Sciatic nerve (tissue), 2 donors: ENCODE results near the gene COPB1. TPM values are rescaled to one million over a fixed set of nuclear protein-coding genes. Genes with fewer than 3 reads are reported as not detected.

Experiments
- ATAC-seq: fragments of 200-7000 bp; cut with Tn5 transposase; one replicate; pipeline ENCODE4 v1.9.1; 2020; ENCODE audit warnings: mild to moderate bottlenecking, moderate library complexity
- DNase-seq: peaks from one replicate; pipeline ENCODE4 v3.0.0-alpha.2; 2020; ENCODE audit warnings: low spot score
- intact Hi-C: fragments of 100-400 bp; cut with DNase I; formaldehyde crosslinking; loops from one replicate; pipeline ENCODE4 v1.14.2; 2022
- total RNA-seq: library from RNA; stranded (reverse); fragmentation: NEBNext Ultra II Directional; extraction: Animal tissue kit (Norgen Biotek cat#: 25700); gene quantifications from one replicate; pipeline ENCODE4 v1.2.1, GENCODE V29; 2021
- donor health status: DM: no; HTN: no; CAD: no.
- donor health status: DM: no; HTN: no; CAD: no.

COPB1 gene
- total RNA-seq, 1 donor from 2014 or later = 86.6 TPM

DNA sequence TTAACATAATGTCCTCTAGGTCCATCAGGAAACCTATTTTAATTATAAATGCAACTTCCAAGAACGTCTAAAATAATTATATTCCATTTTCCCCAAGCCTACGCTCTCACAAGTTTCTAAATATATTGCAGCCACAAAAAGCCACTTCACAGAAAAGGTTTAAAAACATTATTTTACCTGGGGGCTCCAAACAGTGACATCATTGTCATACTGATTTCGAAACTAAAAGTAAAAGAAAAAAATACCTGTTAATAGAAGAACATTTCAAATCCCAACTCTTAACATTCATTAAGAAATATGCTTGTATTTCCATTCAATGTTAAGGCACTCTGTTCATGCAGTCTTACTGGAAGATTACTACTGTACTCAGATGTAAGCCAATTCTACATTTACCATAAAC, 19.2 kb upstream of the COPB1 start:
- no peak for ATAC-seq
- no peak for DNase-seq
- intact Hi-C loops = no loop called here

DNA sequence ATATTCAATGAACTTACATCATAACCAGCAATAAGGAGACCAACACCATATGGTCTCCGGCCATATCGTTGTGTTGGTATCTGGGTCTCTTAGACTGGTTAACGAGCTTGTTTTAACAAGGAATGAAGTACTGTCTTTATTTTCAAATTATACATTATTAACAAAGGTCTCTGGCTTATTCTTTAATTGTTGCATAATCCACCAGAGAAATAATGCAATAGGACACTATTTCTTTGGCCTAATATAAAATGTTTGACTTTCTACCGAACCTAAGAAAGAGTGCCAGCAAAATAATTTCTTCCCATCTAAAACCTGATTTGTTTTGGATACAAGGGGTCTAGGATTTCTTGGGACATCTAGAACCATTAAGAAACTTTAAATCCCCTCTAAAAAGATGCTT, 14.2 kb upstream of the COPB1 start:
- no peak for ATAC-seq
- no peak for DNase-seq
- intact Hi-C loops = no loop called here

DNA sequence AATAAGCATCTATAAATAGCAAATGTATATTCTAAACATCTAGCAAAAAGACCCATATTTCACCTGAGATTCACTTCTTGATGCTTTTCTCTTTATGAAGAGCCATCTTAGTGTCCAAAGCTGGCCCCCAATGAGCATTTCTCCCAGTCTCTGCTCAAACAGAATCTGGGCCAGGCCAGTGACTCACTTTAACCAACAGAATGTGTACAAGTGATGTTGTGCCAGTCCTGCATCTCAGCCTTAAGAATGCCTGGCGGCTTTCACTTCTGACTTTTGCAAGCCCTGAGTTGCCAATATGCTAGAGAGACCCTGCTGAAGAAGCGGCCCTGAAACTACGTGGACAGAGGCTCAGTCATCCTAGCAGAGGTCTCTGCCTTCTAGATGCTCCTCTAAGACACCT, 6.9 kb upstream of the COPB1 start:
- intact Hi-C loops = no loop called here
- DNase-seq = no peak
- no peak for ATAC-seq

DNA sequence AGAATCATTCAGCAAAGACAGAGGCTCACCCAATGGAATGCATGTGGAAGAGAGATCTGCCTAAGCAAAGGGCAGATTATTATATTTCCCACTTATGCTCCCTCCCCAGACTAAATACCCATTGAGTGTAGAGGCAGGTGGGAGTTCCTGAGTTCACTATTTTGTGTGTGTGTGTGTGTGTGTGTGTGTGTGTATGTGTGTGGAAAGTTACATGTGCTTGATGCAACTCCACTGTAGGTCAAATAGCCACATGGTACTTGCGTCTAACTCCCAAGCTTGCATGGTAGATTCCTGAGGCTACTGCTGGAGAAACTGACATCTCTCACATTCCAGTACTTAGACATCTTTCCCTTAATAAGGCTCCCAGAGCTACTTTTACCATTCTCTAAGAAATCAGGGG, 3.4 kb upstream of the COPB1 start:
- DNase-seq (no peak), ATAC-seq (no peak)
- intact Hi-C loops = no loop called here

DNA sequence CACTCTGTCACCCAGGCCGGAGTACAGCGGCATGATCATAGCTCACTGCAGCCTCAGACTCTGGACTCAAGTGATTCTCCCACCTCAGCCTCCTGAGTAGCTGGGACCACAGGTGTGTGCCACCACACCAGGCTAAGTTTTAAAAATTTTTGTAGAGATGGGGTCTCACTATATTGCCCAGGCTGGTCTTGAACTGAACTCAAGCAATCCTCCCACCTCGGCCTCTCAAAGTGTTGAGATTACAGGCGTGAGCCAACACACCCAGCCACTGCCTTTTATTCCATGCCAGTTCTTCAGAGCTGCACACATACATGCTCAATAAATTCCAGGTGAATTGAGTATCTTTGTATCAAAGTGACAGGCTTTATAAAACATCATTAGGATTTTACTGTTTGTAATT, 2.4 kb upstream of the COPB1 start:
- no peak for ATAC-seq
- DNase-seq = no peak
- intact Hi-C loops = no loop called here

DNA sequence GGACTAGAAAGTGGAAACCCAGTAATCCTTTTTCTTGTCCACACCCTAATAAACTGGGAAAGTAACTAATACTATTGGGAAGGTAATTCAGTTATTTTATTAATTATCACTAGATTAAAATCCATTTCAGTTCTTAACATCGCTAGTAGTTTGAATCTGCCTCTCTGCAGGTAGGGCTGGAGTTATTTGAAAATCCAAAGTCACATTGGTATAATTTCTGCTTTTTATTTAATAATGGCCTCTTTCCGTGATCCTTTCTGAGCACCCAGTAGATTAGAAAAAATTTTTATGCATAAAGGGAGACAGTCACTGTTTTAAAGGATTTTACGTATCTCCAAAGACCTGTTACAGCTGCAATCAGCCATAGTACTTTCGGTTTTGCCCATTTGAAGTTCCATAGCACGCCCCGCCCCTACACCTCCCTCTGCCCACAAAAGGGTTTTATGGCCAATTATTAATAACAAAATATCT, 605 bp upstream of the COPB1 start:
- peak; percentile 82 for ATAC-seq
- no peak for DNase-seq
- intact Hi-C loops = no loop called here

DNA sequence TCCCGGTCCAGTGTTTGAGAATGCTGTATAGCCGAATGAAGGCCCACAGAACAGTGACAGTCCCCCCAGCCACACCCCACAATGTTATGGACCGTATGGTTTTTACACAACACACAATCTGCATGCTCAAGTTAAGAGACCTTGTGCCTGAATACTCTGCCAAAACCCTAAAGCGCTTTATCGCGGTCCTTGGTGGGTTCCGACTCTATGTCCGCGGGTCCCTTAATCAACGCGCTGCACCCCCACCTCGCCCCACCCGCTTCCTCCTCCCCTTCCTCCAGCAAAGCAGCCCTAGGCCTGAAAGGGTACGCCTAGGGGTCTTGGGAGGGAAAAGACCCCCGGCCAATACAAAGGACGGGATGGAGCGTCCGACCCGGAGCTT, 442 bp downstream of the COPB1 start:
- ATAC-seq (peak; percentile 69), DNase-seq (no peak)
- intact Hi-C loops = no loop called here

DNA sequence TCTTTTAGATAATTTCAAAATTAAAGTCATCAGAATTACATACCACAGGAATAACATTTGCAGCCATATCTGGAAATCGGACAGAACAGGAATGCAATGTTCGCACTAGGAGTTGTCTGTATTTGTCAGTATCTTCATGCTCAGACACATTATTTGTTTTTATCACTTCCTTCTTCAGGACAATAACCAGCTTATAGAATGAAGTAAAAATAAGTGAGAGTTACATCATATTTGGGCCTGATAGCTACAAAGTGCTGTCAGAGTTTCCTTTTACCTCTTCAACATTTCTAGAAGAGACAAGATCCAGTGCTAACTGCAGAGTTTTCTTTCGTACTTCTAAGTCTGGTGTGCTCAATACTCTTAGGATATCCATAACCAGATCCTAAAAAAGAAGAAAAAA, 18.9 kb downstream of the COPB1 start:
- DNase-seq (no peak), ATAC-seq (no peak)
- intact Hi-C loops = no loop called here

DNA sequence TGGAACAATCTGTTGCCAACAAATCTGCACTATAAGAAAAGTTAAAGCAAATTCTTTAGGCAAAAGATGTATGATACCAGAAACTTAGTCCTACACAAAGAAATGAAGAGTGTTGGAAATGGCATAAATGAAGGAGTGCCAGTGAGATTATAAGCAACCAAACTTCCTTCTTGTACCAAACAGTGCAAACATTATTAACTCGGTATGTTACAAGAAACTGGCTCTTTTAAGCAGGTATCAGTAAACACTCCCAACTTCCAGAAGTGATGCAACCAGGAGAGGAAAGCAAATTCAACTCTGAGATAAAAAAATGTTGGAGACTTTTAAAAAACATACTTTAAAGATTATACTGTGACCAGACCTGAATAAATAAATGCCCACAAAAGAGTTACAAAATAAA, 28.5 kb downstream of the COPB1 start:
- ATAC-seq (no peak), DNase-seq (no peak)
- intact Hi-C loops = no loop called here

DNA sequence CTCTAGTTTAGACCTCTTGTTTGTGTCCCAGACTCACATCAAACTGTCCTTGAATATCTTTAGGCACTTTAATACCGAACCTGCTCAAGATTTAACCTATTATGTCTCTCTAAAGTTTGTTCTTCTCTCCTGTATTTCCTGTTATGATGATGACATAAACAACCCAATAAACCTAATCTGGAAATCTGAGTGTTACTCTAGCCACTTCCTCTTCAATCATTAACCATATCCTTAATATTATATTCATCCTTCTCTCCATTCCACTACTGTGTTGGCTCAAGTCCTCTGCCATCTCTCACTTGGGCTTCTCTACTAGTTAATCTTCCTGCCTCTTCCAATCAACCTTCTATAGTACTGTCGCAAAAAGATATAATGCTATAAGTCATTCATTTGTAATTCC, 36.0 kb downstream of the COPB1 start:
- ATAC-seq (no peak), DNase-seq (no peak)
- intact Hi-C loops = no loop called here

DNA sequence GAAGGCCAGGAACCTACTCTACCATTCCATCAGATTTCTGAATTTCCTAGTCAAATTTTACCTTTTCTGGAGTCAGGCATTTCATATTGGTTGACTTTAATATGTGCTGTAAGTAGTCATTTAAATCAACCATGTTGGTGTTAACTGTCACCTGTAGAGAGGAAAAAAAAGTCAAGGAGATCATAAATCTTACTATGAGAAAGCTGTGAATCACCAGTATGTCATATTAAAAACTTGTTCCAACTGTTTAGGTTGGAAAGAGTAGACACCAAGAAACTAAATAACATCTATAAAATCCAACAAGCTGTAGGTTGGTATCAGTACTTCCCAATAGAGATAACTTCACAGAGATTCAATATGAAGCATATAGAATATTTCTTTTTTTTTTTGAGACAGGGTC, 39.5 kb downstream of the COPB1 start:
- no peak for DNase-seq
- ATAC-seq = no peak
- intact Hi-C loops = no loop called here

DNA sequence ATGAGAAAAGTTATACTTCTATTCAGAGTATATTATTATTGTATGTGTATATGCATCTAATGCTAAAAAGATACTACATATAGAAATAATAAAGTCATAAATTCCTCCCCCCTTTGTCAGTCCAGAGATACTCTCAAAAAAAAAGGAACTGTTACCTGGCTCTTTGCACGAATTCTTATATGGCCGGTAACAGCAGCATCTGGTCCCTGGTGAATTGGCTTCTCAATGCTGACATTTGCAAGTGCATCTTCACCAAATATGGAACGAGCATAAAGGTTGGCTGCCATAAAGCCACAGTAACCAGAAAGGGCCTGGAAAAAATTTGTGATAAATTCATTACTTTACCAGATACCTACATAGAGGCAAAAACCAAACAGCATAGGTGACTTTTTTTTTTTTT, 41.2 kb downstream of the COPB1 start:
- ATAC-seq (no peak), DNase-seq (no peak)
- intact Hi-C loops = loop anchor here (10.0 kb wide), 1 partner anchor 154 kb away; no protein-coding TSS in a partner anchor

DNA sequence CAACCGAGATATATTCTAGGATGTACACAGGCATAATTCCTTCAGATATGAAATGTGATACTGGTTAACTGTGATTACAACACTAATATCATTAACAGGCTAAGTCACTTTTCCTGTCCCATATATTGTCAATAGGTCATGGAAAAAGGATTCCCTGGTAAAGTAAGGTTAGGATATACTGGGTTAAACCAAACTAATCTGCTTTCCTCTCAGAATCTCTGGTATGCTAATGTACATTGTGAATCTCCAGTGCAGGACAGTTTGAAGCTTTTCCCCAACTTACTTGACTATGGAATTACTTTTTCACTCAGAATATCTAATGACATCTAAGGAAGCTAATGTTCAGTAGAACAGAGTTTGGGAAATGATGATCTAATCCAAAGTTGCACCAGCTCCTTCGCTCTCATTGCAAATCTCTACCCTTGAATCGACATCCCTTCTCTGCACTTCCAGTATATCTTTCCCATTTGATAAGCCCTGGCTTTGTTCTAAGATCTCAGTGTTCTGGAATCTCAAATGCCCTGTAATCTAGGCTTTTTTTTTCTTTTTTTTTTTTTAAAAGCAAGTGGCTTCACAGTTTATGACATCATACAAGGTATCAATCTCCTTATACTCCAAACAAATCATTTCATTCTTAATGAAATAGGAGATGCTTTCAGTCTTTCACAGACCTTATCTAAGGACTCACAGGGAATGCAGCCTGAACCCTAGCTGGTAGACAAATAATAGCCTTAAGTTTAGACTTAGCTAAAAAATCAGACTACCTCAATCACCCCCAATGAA, 43.8 kb downstream of the COPB1 start:
- ATAC-seq = no peak
- no peak for DNase-seq
- intact Hi-C loops = loop anchor here (10.0 kb wide), 1 partner anchor 151 kb away; no protein-coding TSS in a partner anchor

DNA sequence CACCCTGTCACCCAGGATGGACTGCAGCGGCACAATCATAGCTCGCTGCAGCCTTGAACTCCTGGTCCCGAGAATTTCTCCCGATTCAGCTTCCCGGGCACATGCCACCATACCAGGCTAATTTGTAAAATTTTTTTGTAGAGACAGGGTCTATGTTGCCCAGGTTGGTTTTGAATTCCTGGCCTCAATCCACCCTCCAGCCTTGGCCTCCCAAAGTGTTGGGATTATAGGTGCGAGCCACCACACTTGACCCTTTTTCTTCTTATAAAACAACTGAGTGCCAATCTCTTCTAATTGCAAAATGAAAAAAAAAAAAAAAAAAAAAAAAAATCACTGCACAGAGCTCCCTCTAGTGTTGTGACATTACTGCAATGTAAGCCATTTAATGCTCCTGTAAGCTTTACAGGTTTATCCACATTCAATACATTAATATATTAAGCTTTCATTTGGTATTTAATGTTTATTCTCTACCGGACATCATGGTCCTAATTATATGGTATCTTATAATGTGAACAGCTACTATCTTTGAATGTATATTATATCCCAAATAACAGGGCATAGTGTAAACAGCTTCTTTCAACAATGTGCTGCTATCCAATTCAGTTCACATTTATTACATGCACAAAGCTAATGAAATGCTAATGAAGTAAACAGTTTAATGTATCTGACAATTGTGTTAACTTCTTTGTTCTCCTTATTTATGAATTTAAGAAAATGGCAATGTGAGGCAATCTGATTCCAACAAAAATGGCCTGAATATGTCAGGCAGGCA, 44.6 kb downstream of the COPB1 start:
- DNase-seq = no peak
- intact Hi-C loops = loop anchor here (10.0 kb wide), 1 partner anchor 150 kb away; no protein-coding TSS in a partner anchor
- peak; percentile 50 for ATAC-seq

DNA sequence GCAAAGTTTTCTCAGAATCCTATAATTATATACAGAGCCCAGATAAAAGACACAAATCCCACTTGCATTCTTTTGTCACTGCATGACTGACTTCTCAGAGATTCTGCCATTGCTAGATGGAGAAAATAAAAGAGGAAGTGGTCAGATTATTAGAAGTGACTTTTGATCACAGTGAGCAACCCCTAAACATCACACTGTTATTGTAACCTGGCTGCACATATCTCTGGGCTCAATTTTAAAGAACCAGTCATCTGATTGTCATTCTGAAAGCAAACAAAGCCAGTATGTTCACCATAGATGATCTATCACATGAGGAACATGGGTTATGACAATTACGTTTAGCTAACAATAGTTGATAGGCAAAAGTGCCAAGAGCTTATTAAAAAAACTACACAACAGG, 47.8 kb downstream of the COPB1 start:
- DNase-seq (no peak), ATAC-seq (no peak)
- intact Hi-C loops = loop anchor here (10.0 kb wide), 1 partner anchor 147 kb away; no protein-coding TSS in a partner anchor

DNA sequence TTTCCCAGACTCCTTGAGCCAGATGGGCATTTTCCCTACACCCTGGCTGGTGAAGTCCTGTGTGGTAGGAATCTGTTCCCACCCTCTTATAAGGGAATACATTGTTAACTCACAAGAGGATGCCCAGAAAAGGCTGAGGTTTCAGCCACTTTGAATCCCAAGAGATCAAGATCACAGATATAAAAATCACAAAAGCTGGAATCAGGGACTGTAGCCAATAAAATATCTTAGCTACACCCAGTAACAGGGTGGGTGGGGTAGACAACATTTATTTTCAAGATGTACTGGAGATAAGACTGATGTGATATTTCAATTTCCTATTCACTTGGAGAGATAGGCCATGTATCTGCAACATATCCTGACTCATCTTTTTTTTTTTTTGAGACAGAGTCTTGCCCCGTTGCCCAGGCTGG, 50.3 kb downstream of the COPB1 start:
- DNase-seq = no peak
- ATAC-seq = no peak
- intact Hi-C loops = no loop called here

DNA sequence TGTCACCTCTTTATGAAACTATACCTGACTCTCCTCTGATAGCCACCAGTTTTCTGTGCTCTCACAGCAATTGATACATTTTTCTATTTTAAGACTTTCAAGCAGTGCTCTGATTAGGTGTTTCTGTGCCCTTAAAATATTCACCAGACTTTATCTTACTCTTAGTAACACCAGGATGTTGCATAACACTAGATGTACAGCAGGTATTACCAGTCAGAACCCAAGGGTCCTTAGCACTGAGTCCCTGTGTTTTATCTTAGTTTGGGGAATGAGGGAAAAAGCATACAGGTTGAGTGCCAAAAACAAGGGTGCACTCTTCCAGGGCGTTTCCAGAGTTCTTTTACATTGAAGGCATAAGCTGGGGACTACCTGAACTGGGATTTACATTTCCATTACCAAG, 51.4 kb downstream of the COPB1 start:
- no peak for ATAC-seq
- no peak for DNase-seq
- intact Hi-C loops = no loop called here

DNA sequence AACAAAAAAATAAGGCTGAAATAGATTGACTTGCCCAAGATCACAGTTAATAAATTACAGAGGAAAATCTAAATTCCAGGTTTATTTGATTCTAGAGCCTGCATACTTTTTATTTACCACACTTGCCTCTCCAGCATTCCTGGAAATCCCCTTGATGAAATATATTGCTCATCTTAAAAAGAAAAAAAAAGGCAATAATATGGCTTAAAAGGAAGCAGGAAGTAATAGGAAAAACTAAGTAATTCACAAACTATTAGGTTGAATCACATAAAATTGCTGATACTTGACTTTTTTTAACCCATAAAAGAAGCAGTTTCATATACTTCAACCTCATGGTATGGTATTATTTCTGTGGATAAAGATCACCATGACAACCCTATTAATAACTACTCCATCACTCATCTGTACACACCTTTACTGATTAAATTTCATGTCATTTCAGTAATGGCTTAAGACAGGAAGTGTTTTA, 52.9 kb downstream of the COPB1 start:
- no peak for DNase-seq
- no peak for ATAC-seq
- intact Hi-C loops = no loop called here

DNA sequence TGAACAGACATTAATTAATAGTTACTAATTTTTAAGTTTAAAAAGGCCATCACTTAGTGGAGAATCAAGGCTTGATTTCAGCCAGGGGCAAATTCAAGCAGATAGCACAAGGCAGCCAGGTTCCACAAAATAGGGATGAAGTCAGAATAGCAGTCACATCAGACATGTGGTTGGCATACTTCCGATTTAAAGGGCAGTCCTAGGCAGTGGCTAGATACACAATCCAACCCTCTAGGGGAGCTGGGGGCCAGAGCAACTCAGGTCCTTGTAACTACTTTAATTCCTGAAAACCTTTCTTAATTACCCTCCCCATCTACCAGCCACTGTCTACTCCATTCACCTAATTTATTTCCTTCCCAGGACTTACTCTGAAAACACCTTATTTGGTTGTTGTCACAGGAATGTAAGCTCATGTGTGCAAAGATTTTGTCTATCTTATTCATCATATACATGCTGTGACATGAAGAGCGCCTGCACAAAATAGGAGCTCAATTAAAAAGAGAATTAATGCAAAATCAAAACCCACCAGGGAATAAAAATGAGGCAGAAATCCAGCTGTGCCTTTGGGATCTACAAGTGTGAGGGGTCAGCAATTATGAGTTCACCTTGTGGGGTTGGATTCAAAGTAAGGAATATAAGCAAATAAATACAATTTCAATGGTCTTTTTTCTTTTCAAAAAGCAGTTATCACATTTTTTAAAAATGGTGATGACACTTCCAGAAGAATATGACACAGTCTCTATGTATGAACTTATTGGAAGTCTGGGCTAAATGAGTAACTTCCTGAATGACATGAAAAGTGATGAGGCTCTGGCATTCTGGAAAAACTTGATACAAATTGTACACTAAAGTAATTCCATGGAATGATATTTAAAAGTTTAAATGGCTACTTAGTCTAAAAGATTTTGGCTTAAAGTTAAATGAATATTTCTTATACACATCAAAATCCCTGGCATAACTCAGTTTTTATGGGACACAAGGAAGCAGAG, 53.8 kb downstream of the COPB1 start:
- ATAC-seq = no peak
- DNase-seq = no peak
- intact Hi-C loops = no loop called here
